HUES64 (cell line): ENCODE data around the gene CHST14.
A peak's percentile ranks its signal among the peaks of the same experiment; 100 is the strongest.
"Not testable (repeated sequence)": the region's sequence is repeated elsewhere in the genome, so short reads cannot be mapped to it uniquely, and the experiment has no call there.

ENCODE experiments used
- H3K27ac ChIP-seq: 2 replicates; pipeline ENCODE4 v1.7.0; 2013; ENCODE audit warnings: low read depth, low read length, inconsistent platforms
- H3K27me3 ChIP-seq: 2 replicates; pipeline ENCODE4 v1.6.1; 2013; ENCODE audit warnings: mild to moderate bottlenecking, low read length; ENCODE audit not compliant: insufficient read depth
- H3K36me3 ChIP-seq: 2 replicates; pipeline ENCODE4 v1.6.1; 2013; ENCODE audit warnings: mild to moderate bottlenecking, low read length; ENCODE audit not compliant: insufficient read depth
- H3K4me1 ChIP-seq: 2 replicates; pipeline ENCODE4 v1.6.1; 2013; ENCODE audit warnings: mild to moderate bottlenecking, low read length, moderate library complexity; ENCODE audit not compliant: insufficient read depth
- H3K4me3 ChIP-seq: 2 replicates; pipeline ENCODE4 v1.5.1; 2013; ENCODE audit warnings: mild to moderate bottlenecking, low read length, moderate library complexity
- H3K9ac ChIP-seq: 2 replicates; pipeline ENCODE4 v1.6.1; 2013; ENCODE audit warnings: mild to moderate bottlenecking, low read depth, low read length
- H3K9me3 ChIP-seq: 2 replicates; pipeline ENCODE4 v1.6.1; 2013; ENCODE audit warnings: low read depth, low read length; ENCODE audit not compliant: insufficient read depth
- WGBS: fragments of 150-250, 120-280 bp; methylation state at CpG from one replicate; pipeline ENCODE4 v1.1.7; 2013; ENCODE audit warnings: missing lambda C conversion rate; 5-methylcytosine and 5-hydroxymethylcytosine counted together

CHST14 gene

GRCh38 chr15:40452296-40453090 is 18.3 kb upstream of the CHST14 start:
- Histone ChIP-seq H3K27me3 (no peaks in the 10 kb centered on the region), H3K36me3 (no peaks in the 10 kb centered on the region), H3K9me3 (no peaks in the 10 kb centered on the region), H3K4me1 (peaks cover 50% of the 10 kb centered on the region), H3K27ac (peak overlapping the region; percentile 35; the same call in 1 of the 2 replicates), H3K9ac (no peak overlapping the region), H3K4me3 (no peak overlapping the region)
- WGBS, result 62% methylated on average over 11 of the region's 11 CpGs

DNA sequence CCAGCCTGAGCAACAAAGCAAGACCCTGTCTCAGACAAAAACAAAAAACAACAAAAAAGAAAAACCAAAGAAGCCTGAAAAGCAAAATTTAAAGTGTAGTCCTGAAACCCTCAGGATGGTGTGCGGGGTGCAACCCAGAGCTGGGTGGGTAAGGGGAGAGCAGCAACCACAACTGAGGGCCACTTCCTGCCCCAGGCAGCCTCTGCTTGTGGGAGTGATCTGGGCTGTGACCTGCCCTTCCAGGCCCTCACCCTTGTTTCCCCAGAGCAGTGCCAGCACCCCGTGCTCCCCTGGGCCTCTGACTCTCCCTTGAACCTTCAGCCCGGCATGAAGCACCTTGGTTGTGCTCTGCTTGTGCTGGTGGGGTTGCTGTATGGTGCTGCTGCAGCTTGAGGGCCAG is 16.8 kb upstream of the CHST14 start:
- H3K9ac ChIP-seq, H3K4me3 ChIP-seq, H3K36me3 ChIP-seq, H3K27me3 ChIP-seq, H3K27ac ChIP-seq, H3K9me3 ChIP-seq: not testable (repeated sequence)
- H3K4me1 ChIP-seq, result peaks cover 50% of the 10 kb centered on the region
- WGBS, result 91% methylated on average over 3 of the region's 3 CpGs

DNA sequence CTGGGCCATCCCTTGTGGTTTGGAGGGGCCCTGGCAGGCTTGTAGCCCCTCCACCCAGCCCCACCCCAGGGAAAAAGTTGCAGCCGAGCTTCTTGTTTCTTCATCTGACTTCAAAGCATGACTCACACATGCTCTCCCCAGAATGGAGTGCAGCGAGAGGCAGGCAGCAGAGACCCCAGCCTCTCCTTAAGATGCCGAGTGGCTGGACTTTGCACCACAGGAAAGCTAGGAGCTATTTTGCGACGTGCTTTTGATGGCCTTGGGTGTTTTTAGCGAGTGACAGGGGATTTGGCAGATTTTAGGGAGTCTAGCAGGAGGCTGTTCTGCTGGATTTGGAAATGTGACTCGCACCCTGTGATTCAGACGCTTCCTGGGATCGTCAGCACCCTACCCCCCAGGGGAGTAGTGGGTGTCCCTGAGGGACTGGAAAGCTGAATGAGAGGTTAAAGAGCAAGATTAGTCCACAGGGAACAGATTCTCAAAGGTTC is 15.8 kb upstream of the CHST14 start:
- 66% methylated on average over 9 of the region's 9 CpGs for WGBS
- Histone ChIP-seq H3K9ac (no peak overlapping the region), H3K4me1 (peaks cover 50% of the 10 kb centered on the region), H3K4me3 (no peak overlapping the region), H3K36me3 (peaks cover 20% of the 10 kb centered on the region), H3K27ac (no peak overlapping the region; the same call in 1 of the 2 replicates), H3K9me3 (no peaks in the 10 kb centered on the region), H3K27me3 (no peaks in the 10 kb centered on the region)

DNA sequence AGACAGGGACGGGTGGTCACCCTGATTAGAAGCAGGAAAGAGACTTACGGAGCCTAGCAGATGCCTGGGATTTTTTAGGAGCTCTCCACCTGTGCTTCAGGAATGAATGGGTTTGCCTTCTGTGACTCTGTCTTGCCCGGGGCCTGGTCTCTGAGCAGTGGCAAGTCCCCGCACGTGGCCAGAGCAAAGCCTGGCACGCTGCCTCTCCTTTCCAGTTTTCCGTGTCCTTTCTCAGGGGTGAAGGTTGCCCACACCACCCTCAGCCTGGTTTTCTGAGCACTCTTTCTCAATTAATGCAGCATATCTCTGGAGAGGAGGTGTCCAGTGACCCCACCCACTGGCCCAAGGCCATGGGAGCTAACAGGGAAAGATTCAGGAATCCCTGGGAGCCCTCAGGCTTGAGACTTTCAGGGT is 14.5 kb upstream of the CHST14 start:
- Histone ChIP-seq H3K4me3 (no peak overlapping the region), H3K9ac (no peak overlapping the region), H3K9me3 (no peaks in the 10 kb centered on the region), H3K4me1 (peaks cover 41% of the 10 kb centered on the region), H3K27me3 (no peaks in the 10 kb centered on the region), H3K36me3 (peaks cover 32% of the 10 kb centered on the region), H3K27ac (no peak overlapping the region; the same call in 1 of the 2 replicates)
- WGBS, result 77% methylated on average over 7 of the region's 7 CpGs

DNA sequence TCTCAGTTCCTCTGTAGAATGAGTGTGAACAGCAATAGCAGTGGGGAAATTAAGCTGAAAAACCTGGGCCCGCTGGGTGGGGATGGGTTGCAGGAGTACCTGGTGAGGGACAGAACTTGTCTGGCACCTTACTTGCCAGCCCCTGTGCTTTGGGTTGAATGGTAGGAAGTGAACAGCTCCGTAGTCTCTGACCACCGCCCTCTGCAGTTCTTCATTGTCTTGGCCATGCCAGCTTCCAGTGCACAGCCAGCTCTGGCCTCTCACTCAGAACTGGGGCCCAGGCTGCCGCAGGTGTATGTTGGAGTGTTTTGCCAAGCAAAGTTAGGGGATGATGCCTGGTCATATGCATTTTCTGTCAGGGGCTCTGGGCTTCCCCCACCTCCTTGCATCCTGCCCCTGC is 14.0 kb upstream of the CHST14 start:
- Histone ChIP-seq H3K4me3 (no peak overlapping the region), H3K4me1 (peaks cover 37% of the 10 kb centered on the region)
- WGBS, result 84% methylated on average over 4 of the region's 4 CpGs

GRCh38 chr15:40458495-40459371 is 12.1 kb upstream of the CHST14 start:
- 96% methylated on average over 37 of the region's 37 CpGs for WGBS
- Histone ChIP-seq H3K9me3 (no peaks in the 10 kb centered on the region), H3K4me1 (peaks cover 24% of the 10 kb centered on the region), H3K27ac (no peak overlapping the region), H3K9ac (no peak overlapping the region), H3K36me3 (peaks cover 55% of the 10 kb centered on the region), H3K4me3 (no peak overlapping the region), H3K27me3 (no peaks in the 10 kb centered on the region)

More for the DNA sequence above, 14.0 kb upstream of the CHST14 start:
- Histone ChIP-seq H3K27me3 (no peaks in the 10 kb centered on the region), H3K27ac (no peak overlapping the region), H3K9ac (no peak overlapping the region), H3K36me3 (peaks cover 35% of the 10 kb centered on the region), H3K9me3 (no peaks in the 10 kb centered on the region)

- Histone ChIP-seq H3K27ac (no peak overlapping the region), H3K9ac (no peak overlapping the region), H3K36me3 (peaks cover 63% of the 10 kb centered on the region), H3K27me3 (no peaks in the 10 kb centered on the region), H3K4me3 (no peak overlapping the region), H3K4me1 (peaks cover 20% of the 10 kb centered on the region), H3K9me3 (no peaks in the 10 kb centered on the region)
- 95% methylated on average over 19 of the region's 19 CpGs for WGBS
Observed at GRCh38 chr15:40459391-40460015, 11.3 kb upstream of the CHST14 start.

DNA sequence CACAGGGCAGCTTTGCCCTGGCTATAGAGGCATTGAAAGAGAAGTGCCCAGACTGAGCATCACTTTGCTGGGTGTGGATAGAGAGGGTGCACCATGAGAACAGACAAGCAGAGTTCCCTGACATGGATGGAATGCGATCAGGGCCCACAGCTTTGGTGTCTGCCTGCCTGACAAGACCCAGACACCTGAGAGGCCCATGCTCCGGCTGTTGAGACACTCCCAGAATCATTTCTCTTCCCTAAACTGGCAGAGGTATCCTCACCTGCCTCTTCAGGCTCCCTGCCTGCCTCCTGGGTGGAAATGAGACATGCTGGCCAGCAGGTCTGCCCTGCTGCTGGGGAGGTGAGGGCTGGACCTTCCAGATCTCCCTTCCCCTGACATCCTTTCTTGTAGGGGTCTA is 10.4 kb upstream of the CHST14 start:
- Histone ChIP-seq H3K9ac (no peak overlapping the region), H3K27ac (no peak overlapping the region), H3K36me3 (peaks cover 72% of the 10 kb centered on the region), H3K27me3 (no peaks in the 10 kb centered on the region), H3K4me3 (no peak overlapping the region), H3K4me1 (peaks cover 13% of the 10 kb centered on the region; the same call in 1 of the 2 replicates), H3K9me3 (no peaks in the 10 kb centered on the region)
- 93% methylated on average over 2 of the region's 2 CpGs for WGBS

DNA sequence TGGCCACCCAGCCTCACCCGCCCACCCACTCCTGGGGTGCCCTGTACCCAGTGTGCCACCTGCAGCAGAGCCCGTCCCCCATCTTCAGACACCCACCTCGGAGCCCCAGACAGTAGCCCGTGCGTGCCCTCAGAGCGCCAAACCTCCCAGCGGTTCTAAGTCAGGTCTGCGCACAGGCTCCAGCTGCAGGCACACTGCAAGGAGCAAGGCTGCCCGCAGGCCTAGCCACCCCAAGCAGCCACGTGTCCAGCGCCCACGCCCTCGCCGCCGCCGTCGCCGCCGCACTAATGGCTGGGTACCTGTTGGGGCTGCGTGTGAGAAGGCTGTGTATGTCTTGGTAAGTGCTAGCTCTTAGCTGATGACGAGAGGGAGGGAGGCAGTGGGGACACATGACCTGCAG is 8.8 kb upstream of the CHST14 start:
- Histone ChIP-seq H3K9me3 (no peaks in the 10 kb centered on the region), H3K27ac (no peak overlapping the region), H3K4me3 (no peak overlapping the region), H3K27me3 (no peaks in the 10 kb centered on the region), H3K4me1 (peaks cover 2% of the 10 kb centered on the region; the same call in 1 of the 2 replicates), H3K9ac (no peak overlapping the region), H3K36me3 (peaks cover 83% of the 10 kb centered on the region)
- WGBS, result 95% methylated on average over 21 of the region's 21 CpGs

DNA sequence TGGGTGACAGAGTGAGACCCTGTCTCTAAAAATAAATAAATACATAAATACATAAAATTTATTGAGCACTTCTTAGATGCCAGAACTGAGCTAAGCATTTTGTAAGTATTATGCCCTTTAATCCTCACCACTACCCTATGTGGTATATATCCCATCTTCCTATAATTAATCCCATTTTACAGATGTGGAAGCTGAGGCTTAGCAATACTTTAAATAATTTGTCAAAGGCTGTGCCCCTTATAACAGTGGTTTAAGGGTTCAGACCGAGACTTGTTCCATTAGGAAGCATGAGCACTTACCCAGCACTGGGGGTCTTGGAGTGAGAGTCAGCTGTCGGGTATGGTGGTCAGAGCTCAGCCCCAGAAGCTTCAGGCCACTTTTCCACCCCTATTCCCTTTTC is 7.5 kb upstream of the CHST14 start:
- H3K36me3 ChIP-seq, result peaks cover 92% of the 10 kb centered on the region
- 90% methylated on average over 2 of the region's 2 CpGs for WGBS

More for the DNA sequence above, 7.5 kb upstream of the CHST14 start:
- Histone ChIP-seq H3K27me3 (no peaks in the 10 kb centered on the region), H3K9me3 (no peaks in the 10 kb centered on the region), H3K27ac (no peak overlapping the region), H3K4me3 (no peak overlapping the region), H3K4me1 (no peaks in the 10 kb centered on the region), H3K9ac (no peak overlapping the region)
